HFFc6 (cell line): ENCODE results near the gene PDE4D. TPM values are rescaled to one million over a fixed set of nuclear protein-coding genes. Genes with fewer than 3 reads are reported as not detected.

Source experiments
- DNase-seq: peaks from one replicate; pipeline ENCODE4 v3.0.0-alpha.2; 2018
- H3K27ac Mint-ChIP-seq: 2 replicates; pipeline ENCODE4 v1.8.0; 2020; ENCODE audit warnings: mild to moderate bottlenecking, mixed read lengths
- H3K27me3 Mint-ChIP-seq: 2 replicates; pipeline ENCODE4 v1.8.0; 2021; ENCODE audit warnings: mild to moderate bottlenecking, moderate library complexity, mixed read lengths; ENCODE audit not compliant: insufficient read depth
- H3K36me3 Mint-ChIP-seq: 2 replicates; pipeline ENCODE4 v1.8.0; 2021; ENCODE audit warnings: low read depth, mixed read lengths
- H3K4me1 Mint-ChIP-seq: 2 replicates; pipeline ENCODE4 v1.8.0; 2020; ENCODE audit warnings: low read depth, mixed read lengths
- H3K4me3 Mint-ChIP-seq: 2 replicates; pipeline ENCODE4 v1.8.0; 2020; ENCODE audit warnings: mild to moderate bottlenecking, moderate library complexity, mixed read lengths
- H3K9me3 Mint-ChIP-seq: 2 replicates; pipeline ENCODE4 v1.8.0; 2020; ENCODE audit warnings: mild to moderate bottlenecking, mixed read lengths
- total RNA-seq, 6 experiments: library from RNA; stranded (reverse); fragmentation: NEBNext Ultra II Directional; extraction: Animal tissue kit (Norgen Biotek cat#: 25700); gene quantifications; 2 replicates in 1 of 6; 3 replicates in 5 of 6; pipeline ENCODE4 v1.2.3, GENCODE V29; 2021
- TF ChIP-seq, protein P1 (sequence below): fragments of 200-600 bp; sonication (generic); IDR thresholded peaks from 2 replicates; pipeline ENCODE4 v1.5.0; 2021; ENCODE audit warnings: antibody characterized with exemption, mild to moderate bottlenecking

The PDE4D gene
- total RNA-seq, 6 experiments from 2014 or later = 1.8 to 7.3 (median 6.2) TPM

DNA sequence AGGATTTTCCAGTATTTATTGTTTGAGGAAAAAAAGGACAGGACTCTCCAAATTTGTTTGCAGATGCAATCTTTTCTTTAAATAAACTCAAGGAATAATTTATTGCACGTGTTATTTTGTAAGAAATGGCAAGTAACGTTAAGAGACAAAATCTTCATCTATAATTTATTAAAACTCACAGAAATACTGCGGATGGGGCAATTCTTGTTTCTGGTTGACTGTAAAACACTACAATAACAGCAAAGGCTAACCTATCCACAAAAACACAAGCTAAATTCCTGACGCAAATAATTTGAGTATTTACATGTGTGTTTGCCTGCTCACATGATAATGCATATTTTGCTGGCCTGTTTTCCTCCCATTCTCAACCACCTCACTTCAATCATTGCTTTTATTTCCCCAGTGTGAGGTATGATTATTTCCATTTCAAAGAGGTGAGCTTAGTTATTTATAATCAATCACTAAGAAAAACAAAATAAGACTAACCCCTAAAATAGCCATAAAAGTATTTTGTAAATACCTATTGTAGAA is 619.4 kb downstream of the PDE4D start:
- no peaks in the 10 kb centered on the region for H3K27me3 Mint-ChIP-seq
- no peak for DNase-seq
- no peaks in the 10 kb centered on the region for H3K9me3 Mint-ChIP-seq
- no peaks in the 10 kb centered on the region for H3K36me3 Mint-ChIP-seq
- no peak overlapping the region for H3K27ac Mint-ChIP-seq
- TF ChIP-seq, protein P1, sequence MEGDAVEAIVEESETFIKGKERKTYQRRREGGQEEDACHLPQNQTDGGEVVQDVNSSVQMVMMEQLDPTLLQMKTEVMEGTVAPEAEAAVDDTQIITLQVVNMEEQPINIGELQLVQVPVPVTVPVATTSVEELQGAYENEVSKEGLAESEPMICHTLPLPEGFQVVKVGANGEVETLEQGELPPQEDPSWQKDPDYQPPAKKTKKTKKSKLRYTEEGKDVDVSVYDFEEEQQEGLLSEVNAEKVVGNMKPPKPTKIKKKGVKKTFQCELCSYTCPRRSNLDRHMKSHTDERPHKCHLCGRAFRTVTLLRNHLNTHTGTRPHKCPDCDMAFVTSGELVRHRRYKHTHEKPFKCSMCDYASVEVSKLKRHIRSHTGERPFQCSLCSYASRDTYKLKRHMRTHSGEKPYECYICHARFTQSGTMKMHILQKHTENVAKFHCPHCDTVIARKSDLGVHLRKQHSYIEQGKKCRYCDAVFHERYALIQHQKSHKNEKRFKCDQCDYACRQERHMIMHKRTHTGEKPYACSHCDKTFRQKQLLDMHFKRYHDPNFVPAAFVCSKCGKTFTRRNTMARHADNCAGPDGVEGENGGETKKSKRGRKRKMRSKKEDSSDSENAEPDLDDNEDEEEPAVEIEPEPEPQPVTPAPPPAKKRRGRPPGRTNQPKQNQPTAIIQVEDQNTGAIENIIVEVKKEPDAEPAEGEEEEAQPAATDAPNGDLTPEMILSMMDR = no peak
- H3K4me1 Mint-ChIP-seq = peaks cover 10% of the 10 kb centered on the region
- no peak overlapping the region for H3K4me3 Mint-ChIP-seq

- Mint-ChIP-seq H3K4me1 (peaks cover 10% of the 10 kb centered on the region), H3K9me3 (no peaks in the 10 kb centered on the region), H3K36me3 (no peaks in the 10 kb centered on the region), H3K27ac (no peak overlapping the region), H3K4me3 (no peak overlapping the region), H3K27me3 (no peaks in the 10 kb centered on the region)
- no peak for DNase-seq
- TF ChIP-seq, protein P1 = no peak
Measured at GRCh38 chr5:59272809-59273427, 620.6 kb downstream of the PDE4D start.

DNA sequence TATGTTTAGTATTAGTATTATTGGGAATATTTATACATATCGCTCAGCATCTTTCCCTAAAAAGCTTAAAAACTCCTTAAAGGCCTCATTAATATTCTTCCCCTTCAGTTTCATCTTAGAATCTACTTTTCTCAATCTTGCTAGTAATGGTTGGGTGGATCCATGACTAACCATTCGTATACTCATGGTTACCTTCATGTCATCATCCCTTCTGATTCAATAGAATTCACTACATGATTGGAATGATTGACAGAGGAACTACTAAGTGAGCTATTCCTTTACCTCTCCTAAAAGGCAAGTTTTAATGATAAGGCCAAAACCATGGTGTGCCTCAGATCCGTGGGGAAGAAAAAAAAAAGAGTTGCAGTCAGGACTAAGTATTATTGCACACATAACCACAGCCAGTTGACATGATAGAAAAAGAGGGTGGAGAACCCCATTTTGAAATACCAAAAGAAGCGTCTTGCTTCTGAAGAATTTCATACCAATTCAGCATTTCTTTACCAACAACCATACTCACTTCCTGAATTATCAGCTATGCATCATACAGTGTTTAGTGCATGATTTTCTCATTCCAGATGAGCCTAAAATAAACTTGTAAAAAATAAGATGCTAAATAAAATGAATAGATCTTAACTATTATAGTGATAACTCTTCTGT is 624.6 kb downstream of the PDE4D start:
- Mint-ChIP-seq H3K27me3 (peaks cover 2% of the 10 kb centered on the region; the same call in 1 of the 2 replicates), H3K4me1 (no peaks in the 10 kb centered on the region)

DNA sequence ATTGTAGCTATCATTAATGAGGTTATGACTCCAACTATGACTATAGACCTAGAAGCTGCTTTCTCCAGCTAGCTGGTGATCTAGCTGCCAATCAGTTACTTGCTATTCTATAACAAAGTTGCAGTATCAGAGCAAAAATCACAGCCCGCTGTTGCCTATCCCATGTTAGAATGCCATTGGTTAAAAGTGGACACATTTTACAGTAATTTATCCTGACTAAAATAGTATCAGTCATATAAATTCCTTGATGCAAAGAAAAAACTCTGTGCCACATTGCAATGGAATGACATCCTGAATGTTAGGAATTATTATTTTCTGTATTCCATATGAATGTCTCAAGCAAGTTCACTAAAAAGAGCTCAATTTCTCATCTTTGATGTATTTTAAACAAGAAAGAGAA is 626.5 kb downstream of the PDE4D start:
- H3K27ac Mint-ChIP-seq = no peak overlapping the region
- TF ChIP-seq, protein P1 = no peak
- H3K4me3 Mint-ChIP-seq = no peak overlapping the region
- peaks cover 4% of the 10 kb centered on the region for H3K27me3 Mint-ChIP-seq
- no peaks in the 10 kb centered on the region for H3K4me1 Mint-ChIP-seq
- no peaks in the 10 kb centered on the region for H3K9me3 Mint-ChIP-seq
- DNase-seq = no peak
- no peaks in the 10 kb centered on the region for H3K36me3 Mint-ChIP-seq

More for the DNA sequence above, 624.6 kb downstream of the PDE4D start:
- H3K27ac Mint-ChIP-seq = no peak overlapping the region
- TF ChIP-seq, protein P1 = no peak
- H3K4me3 Mint-ChIP-seq = no peak overlapping the region
- H3K36me3 Mint-ChIP-seq = no peaks in the 10 kb centered on the region
- no peaks in the 10 kb centered on the region for H3K9me3 Mint-ChIP-seq
- no peak for DNase-seq

DNA sequence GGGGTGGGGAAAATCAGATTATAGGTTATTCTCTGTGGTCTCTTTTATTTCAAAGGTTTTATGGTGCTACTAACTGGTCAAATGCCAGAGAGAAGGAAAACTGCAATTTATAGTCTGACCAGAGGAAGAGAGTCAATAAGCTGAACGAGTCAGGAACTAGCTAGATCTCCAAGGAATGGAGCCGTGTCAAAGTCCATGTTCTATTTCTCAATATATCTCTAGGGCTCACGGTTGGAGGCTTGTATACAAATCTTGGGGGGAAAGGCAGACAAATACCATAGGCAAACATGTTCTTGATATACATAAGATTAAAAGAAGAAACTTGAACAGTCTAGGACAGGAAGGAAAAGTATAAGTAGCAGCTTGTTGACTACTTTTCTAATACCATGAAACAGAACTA is 627.1 kb downstream of the PDE4D start:
- H3K36me3 Mint-ChIP-seq = no peaks in the 10 kb centered on the region
- DNase-seq = no peak
- no peaks in the 10 kb centered on the region for H3K9me3 Mint-ChIP-seq
- TF ChIP-seq, protein P1 = no peak
- no peak overlapping the region for H3K4me3 Mint-ChIP-seq
- no peaks in the 10 kb centered on the region for H3K4me1 Mint-ChIP-seq
- H3K27me3 Mint-ChIP-seq = peaks cover 4% of the 10 kb centered on the region
- no peak overlapping the region for H3K27ac Mint-ChIP-seq
